ENCODE measurements around the gene CAV2.

DNA sequence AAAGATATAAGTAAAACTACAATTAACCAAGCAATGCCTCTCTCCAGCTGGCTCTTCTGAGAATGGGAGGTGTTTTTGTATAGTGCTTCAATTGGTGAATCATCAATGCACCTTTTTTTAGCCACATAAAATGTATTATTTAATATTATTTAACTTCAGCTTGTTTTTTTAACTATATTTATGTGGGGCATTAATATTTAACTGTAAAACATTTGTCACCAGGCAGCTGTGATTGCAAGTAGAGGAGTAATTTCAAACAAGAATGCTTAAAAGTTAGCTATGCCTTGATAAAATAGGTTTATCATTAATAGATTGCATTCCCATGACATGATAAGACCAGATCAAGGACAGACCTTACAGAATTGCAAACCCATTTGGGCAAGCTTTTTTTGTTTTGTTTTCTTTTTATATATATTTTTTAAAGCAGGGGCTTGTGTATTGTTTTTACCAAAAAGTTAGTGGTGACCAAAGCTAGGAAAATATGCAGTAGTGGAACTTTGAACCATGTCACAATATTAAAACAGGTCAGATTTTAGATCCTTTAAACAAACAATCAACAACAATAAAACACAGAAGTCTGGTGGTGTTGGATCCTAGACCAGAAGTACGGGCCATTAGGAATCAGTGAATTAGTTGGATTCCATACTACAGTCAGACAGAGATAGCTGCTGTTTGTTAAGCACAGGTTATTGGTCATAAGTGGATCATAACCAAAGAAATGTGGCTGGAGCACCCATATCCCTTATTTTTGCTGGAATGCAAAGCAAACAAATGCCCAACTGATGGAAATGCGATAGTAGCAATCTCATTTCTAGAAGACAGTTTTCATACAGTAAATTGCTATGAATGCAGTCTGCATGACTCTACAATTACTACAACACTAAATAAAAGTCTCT lies 2.9 kb downstream of the CAV2 start:
- TF ChIP-seq, protein P1, sequence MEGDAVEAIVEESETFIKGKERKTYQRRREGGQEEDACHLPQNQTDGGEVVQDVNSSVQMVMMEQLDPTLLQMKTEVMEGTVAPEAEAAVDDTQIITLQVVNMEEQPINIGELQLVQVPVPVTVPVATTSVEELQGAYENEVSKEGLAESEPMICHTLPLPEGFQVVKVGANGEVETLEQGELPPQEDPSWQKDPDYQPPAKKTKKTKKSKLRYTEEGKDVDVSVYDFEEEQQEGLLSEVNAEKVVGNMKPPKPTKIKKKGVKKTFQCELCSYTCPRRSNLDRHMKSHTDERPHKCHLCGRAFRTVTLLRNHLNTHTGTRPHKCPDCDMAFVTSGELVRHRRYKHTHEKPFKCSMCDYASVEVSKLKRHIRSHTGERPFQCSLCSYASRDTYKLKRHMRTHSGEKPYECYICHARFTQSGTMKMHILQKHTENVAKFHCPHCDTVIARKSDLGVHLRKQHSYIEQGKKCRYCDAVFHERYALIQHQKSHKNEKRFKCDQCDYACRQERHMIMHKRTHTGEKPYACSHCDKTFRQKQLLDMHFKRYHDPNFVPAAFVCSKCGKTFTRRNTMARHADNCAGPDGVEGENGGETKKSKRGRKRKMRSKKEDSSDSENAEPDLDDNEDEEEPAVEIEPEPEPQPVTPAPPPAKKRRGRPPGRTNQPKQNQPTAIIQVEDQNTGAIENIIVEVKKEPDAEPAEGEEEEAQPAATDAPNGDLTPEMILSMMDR (IDR thresholded peaks at IDR 0.05; ENCODE audit: low read length), result no peak
- TF ChIP-seq EZH2 (optimal IDR thresholded peaks at IDR 0.05; ENCODE audit: low read depth, low read length), result no peak
